Measurements from ENCODE around the gene ZNF611.
A peak's percentile ranks its signal among the peaks of the same experiment; 100 is the strongest.
"Not testable (repeated sequence)": the region's sequence is repeated elsewhere in the genome, so short reads cannot be mapped to it uniquely, and the experiment has no call there.

Gene ZNF611

DNA sequence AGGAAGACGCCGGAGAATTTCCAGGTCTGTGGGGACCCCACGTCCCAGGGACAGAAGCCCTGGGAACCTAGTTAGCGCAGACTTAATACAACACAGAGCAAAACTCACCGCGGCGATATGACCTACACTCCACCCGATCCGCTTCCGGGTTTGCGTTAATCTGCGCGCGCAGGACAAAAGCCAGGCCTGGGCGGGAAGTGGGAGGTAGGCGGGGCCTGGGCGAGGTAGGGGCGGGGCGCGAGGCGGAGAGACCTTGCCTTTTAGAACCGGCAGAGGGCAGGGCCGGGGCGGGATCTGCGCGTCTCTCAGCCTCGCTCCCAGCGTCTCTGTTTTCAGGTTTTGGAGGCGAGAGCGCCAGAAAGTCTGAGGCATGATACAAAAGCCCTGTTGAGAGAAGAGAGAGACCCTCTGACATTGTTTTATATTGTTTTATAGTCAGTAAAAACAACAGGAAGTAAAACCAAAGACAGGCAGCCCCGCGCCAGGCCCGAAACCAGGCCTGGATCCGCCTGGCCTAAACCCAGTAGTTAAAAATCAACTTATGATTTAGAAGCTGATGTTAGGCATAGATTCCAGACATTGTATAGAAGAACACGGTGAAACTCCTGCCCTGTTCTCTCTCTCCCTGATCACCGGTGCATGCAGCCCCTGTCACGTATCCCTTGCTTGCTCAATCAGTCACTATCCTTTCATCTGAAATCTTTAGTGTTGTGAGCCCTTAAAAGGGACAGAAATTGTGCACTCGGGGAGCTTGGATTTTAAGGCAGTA lies at the start of gene ZNF611:
TSS of gene ZNF611 (minus strand) at position 152 of the 769 bp plus-strand sequence. CDS start 19,150 bp downstream, outside the sequence.
- peak; percentile 98 to 99 for DNase-seq
- intact Hi-C loops (cut with DNase I; ENCODE audit: low total_unique reads), result no loop called here
- TF ChIP-seq, protein P1, sequence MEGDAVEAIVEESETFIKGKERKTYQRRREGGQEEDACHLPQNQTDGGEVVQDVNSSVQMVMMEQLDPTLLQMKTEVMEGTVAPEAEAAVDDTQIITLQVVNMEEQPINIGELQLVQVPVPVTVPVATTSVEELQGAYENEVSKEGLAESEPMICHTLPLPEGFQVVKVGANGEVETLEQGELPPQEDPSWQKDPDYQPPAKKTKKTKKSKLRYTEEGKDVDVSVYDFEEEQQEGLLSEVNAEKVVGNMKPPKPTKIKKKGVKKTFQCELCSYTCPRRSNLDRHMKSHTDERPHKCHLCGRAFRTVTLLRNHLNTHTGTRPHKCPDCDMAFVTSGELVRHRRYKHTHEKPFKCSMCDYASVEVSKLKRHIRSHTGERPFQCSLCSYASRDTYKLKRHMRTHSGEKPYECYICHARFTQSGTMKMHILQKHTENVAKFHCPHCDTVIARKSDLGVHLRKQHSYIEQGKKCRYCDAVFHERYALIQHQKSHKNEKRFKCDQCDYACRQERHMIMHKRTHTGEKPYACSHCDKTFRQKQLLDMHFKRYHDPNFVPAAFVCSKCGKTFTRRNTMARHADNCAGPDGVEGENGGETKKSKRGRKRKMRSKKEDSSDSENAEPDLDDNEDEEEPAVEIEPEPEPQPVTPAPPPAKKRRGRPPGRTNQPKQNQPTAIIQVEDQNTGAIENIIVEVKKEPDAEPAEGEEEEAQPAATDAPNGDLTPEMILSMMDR (IDR thresholded peaks at IDR 0.05), result peak; percentile 81 to 82
- Histone ChIP-seq H3K27me3 (no peaks in the 10 kb centered on the region), H3K36me3 (peaks cover 0 to 5% (median 0%) of the 10 kb centered on the region in 3 donors), H3K4me1 (peaks cover 0 to 19% (median 13%) of the 10 kb centered on the region in 4 donors), H3K9me3 (no peaks in the 10 kb centered on the region), H3K4me3 (peak within 1 kb of the TSS; percentile 71), H3K27ac (peak within 1 kb of the TSS; percentile 77 to 88)

DNA sequence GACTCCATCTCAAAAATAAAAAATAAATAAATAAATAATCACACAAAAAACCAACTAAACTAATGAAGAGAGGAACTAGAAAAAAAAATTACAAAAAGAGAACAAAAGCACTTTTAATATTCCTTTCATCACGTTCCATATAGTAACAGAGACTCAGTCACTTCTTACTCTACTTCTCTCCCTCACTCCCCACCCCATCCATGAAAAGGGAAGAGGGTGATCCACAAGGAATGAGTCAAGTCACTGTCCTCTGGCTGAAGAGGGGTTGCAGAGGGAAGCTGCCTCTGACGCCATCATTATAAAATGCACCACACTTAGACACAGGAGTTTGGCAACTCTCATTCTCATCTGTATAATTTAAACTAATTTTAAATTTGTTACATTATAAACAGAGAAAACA lies 48.0 kb upstream of the ZNF611 start:
- H3K4me3 ChIP-seq; H3K27ac ChIP-seq; H3K9me3 ChIP-seq; intact Hi-C loops (cut with DNase I; ENCODE audit: low total_unique reads); DNase-seq; H3K27me3 ChIP-seq: not testable (repeated sequence)
- Histone ChIP-seq H3K36me3 (peaks cover 16 to 32% (median 31%) of the 10 kb centered on the region in 3 donors), H3K4me1 (peaks cover 0 to 13% (median 7%) of the 10 kb centered on the region in 4 donors)

DNA sequence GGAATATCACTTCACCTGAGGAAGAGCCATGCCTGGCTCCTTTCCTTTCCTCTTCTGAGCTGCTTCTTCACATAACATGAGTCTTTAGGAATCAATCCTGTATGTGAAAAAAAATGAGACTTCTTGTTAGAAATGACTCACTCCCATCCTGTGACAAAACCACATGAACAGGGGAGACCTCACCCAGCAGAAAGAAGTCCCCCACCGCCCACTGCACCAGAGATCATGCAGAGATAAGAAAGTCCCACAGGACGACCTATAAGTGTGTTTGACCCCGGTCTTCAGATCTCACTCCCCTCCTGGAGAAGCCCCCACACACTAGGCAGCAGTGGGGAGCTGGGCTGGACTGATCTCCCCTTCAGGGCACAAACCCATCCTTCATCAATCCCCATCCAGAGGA lies 44.0 kb upstream of the ZNF611 start:
- no peak overlapping the region for H3K4me3 ChIP-seq
- no peaks in the 10 kb centered on the region for H3K9me3 ChIP-seq
- intact Hi-C loops (cut with DNase I; ENCODE audit: low total_unique reads), result no loop called here
- DNase-seq, result no peak
- H3K27me3 ChIP-seq, result no peaks in the 10 kb centered on the region
- peaks cover 47 to 69% (median 65%) of the 10 kb centered on the region in 3 donors for H3K36me3 ChIP-seq
- no peaks in the 10 kb centered on the region for H3K4me1 ChIP-seq
- H3K27ac ChIP-seq, result no peak overlapping the region
- TF ChIP-seq, protein P1 (IDR thresholded peaks at IDR 0.05), result no peak

DNA sequence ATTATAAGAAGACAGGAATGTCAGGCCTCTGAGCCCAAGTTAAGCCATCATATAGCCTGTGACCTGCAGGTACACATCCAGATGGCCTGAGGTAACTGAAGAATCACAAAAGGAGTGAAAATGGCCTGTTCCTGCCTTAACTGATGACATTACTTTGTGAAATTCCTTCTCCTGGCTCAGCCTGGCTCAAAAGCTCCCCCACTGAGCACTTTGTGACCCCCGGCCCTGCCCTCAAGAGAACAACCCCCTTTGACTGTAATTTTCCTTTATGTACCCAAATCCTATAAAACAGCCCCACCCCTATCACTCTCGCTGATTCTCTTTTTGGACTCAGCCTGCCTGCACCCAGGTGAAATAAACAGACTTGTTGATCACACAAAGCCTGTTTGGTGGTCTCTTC lies 21.6 kb upstream of the ZNF611 start:
- DNase-seq; H3K27ac ChIP-seq; H3K36me3 ChIP-seq; intact Hi-C loops (cut with DNase I; ENCODE audit: low total_unique reads); H3K4me3 ChIP-seq; H3K27me3 ChIP-seq; H3K4me1 ChIP-seq; H3K9me3 ChIP-seq: not testable (repeated sequence)

DNA sequence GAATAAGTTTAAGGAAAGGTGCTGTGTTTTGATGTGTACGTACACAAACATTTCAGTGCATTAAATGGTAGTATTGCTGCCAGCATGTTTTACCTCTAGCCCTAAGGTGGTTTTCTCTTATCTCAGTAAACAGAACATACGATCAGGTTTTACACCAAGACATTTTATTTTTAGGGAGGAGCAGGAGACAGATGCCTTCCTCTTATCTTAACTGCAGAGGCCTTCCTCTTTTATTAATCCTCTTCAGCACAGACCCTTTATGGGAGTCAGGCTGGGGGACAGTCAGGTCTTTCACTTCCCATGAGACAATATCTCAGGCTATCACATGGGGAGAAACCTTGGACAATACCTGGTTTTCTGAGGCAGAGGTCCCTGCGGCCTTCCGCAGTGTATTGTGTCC lies 14.9 kb upstream of the ZNF611 start:
- DNase-seq, result no peak
- TF ChIP-seq, protein P1 (IDR thresholded peaks at IDR 0.05), result no peak
- H3K27ac ChIP-seq, result no peak overlapping the region
- no peaks in the 10 kb centered on the region for H3K4me1 ChIP-seq
- no peaks in the 10 kb centered on the region for H3K9me3 ChIP-seq
- no peak overlapping the region for H3K4me3 ChIP-seq
- H3K27me3 ChIP-seq, result no peaks in the 10 kb centered on the region
- no peaks in the 10 kb centered on the region for H3K36me3 ChIP-seq
- intact Hi-C loops (cut with DNase I; ENCODE audit: low total_unique reads), result no loop called here

DNA sequence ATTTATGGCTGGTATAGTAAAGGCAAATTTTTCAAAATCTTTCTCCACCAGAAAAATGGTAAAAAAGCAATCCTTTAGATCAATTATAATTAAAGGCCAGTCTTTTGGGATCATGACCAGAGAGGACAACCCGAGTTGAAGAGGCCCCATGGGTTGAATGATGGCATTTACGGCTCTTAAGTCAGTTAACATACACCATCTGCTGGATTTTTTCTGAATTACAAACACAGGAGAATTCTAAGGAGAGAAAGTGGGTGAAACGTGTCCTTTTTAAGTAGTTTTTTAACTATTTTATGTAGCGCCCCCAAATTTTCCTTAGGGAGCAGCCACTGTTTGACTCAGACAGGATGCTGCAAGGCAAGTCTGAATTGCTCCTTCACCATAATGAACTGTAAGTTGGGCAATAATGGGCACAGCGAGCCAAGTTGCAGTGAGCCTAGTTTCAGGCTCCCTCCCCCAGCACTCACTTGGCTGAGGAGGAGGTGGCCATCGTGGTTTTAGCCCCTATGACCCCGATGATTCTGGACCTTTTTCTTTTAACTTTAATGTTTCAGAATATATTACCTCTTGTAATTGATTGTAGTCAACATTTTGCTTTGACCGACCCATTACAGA lies 13.6 kb upstream of the ZNF611 start:
- intact Hi-C loops (cut with DNase I; ENCODE audit: low total_unique reads), result no loop called here
- H3K9me3 ChIP-seq, result no peaks in the 10 kb centered on the region

DNA sequence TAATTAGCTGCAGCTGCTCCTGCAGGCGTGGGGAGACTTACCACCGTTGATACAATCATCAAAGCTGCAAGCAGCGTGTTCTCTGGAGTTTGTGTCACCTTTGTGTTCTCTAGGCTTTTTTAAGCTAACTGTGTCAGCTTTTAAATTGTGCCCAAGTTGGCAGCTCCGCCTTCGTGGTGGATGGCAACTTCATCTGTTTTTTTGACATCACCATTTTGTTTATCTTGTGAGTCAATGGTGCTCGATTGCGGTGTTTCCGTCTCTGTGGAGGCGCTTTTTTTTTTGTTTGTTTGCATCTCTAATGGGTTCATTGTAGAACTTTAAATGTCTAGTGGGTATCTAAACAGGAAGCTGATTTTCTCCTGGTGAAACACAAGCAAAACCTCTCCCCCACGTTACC lies 11.1 kb upstream of the ZNF611 start:
- H3K4me3 ChIP-seq; DNase-seq; H3K27ac ChIP-seq; H3K4me1 ChIP-seq; H3K9me3 ChIP-seq; H3K27me3 ChIP-seq; intact Hi-C loops (cut with DNase I; ENCODE audit: low total_unique reads); H3K36me3 ChIP-seq: not testable (repeated sequence)

More for the DNA sequence above, 13.6 kb upstream of the ZNF611 start:
- Histone ChIP-seq H3K27ac (no peak overlapping the region), H3K4me3 (no peak overlapping the region), H3K4me1 (no peaks in the 10 kb centered on the region), H3K36me3 (no peaks in the 10 kb centered on the region), H3K27me3 (no peaks in the 10 kb centered on the region)
- TF ChIP-seq, protein P1 (IDR thresholded peaks at IDR 0.05), result peak; percentile 35 to 52
- peak in 1 of 2 donors; percentile 25 for DNase-seq

Data from tibial artery (tissue), 4 donors.